ENCODE results near the gene MESP1. TPM values are rescaled to one million over a fixed set of nuclear protein-coding genes. Genes with fewer than 3 reads are reported as not detected.

MESP1 gene
- polyA plus RNA-seq, 1 donor from 2014 or later: 4.8 TPM

DNA sequence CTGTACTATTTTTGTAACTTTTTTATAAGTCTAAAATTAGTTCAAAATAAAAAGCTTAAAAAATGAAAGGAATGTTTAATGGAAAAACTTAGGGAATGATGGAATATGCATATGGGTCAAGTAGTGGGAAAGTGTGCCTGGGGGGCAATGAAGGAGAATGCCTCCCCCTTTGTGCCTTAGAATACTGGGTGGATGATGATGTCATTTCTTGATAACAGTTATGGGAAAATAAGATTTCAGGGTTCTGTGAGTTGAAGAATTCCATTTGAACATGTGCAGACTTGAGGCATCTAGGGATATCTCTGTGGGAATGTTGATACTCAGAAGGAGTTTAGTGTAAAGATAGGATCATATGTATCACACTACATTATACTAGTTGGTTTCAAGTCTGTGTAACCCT is 46.6 kb downstream of the MESP1 start:
- no peaks in the 10 kb centered on the region for H3K9me3 ChIP-seq (ENCODE audit: low read length)
- no peaks in the 10 kb centered on the region for H4K20me1 ChIP-seq (ENCODE audit: insufficient read depth)
- no peak overlapping the region for H3K4me2 ChIP-seq (ENCODE audit: low read length)
- H3K27ac ChIP-seq (ENCODE audit: low read length): no peak overlapping the region
- no peaks in the 10 kb centered on the region for H3K9me2 ChIP-seq (ENCODE audit: insufficient read depth, low read length)
- H3K4me3 ChIP-seq (ENCODE audit: low read length): no peak overlapping the region
- TF ChIP-seq TAF1 (IDR thresholded peaks at IDR 0.05; ENCODE audit: low read depth): no peak
- TF ChIP-seq SMC3 (conservative IDR thresholded peaks at IDR 0.05; ENCODE audit: poor library complexity): no peak
- no peak for TF ChIP-seq MXI1 (conservative IDR thresholded peaks at IDR 0.05; ENCODE audit: poor library complexity, severe bottlenecking)
- TF ChIP-seq RAD21 (conservative IDR thresholded peaks at IDR 0.05): no peak
- TF ChIP-seq, protein P1, sequence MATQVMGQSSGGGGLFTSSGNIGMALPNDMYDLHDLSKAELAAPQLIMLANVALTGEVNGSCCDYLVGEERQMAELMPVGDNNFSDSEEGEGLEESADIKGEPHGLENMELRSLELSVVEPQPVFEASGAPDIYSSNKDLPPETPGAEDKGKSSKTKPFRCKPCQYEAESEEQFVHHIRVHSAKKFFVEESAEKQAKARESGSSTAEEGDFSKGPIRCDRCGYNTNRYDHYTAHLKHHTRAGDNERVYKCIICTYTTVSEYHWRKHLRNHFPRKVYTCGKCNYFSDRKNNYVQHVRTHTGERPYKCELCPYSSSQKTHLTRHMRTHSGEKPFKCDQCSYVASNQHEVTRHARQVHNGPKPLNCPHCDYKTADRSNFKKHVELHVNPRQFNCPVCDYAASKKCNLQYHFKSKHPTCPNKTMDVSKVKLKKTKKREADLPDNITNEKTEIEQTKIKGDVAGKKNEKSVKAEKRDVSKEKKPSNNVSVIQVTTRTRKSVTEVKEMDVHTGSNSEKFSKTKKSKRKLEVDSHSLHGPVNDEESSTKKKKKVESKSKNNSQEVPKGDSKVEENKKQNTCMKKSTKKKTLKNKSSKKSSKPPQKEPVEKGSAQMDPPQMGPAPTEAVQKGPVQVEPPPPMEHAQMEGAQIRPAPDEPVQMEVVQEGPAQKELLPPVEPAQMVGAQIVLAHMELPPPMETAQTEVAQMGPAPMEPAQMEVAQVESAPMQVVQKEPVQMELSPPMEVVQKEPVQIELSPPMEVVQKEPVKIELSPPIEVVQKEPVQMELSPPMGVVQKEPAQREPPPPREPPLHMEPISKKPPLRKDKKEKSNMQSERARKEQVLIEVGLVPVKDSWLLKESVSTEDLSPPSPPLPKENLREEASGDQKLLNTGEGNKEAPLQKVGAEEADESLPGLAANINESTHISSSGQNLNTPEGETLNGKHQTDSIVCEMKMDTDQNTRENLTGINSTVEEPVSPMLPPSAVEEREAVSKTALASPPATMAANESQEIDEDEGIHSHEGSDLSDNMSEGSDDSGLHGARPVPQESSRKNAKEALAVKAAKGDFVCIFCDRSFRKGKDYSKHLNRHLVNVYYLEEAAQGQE (IDR thresholded peaks at IDR 0.05; ENCODE audit: borderline replicate concordance): no peak
- TF ChIP-seq EP300 (conservative IDR thresholded peaks at IDR 0.05; ENCODE audit: poor library complexity, severe bottlenecking): no peak
- TF ChIP-seq POLR2AphosphoS5 (IDR thresholded peaks at IDR 0.05): no peak
- no peak for TF ChIP-seq EZH2 (IDR thresholded peaks at IDR 0.05; ENCODE audit: borderline replicate concordance, insufficient read depth, low read length, poor library complexity, severe bottlenecking)
- TF ChIP-seq, protein P2, sequence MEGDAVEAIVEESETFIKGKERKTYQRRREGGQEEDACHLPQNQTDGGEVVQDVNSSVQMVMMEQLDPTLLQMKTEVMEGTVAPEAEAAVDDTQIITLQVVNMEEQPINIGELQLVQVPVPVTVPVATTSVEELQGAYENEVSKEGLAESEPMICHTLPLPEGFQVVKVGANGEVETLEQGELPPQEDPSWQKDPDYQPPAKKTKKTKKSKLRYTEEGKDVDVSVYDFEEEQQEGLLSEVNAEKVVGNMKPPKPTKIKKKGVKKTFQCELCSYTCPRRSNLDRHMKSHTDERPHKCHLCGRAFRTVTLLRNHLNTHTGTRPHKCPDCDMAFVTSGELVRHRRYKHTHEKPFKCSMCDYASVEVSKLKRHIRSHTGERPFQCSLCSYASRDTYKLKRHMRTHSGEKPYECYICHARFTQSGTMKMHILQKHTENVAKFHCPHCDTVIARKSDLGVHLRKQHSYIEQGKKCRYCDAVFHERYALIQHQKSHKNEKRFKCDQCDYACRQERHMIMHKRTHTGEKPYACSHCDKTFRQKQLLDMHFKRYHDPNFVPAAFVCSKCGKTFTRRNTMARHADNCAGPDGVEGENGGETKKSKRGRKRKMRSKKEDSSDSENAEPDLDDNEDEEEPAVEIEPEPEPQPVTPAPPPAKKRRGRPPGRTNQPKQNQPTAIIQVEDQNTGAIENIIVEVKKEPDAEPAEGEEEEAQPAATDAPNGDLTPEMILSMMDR (IDR thresholded peaks at IDR 0.05; ENCODE audit: poor library complexity, severe bottlenecking): no peak
- H3K27me3 ChIP-seq (ENCODE audit: insufficient read depth, low read depth, low read length): no peaks in the 10 kb centered on the region
- no peaks in the 10 kb centered on the region for H3K79me2 ChIP-seq (replicated peaks; ENCODE audit: insufficient read depth, low read length)
- no peaks in the 10 kb centered on the region for H3F3A ChIP-seq (ENCODE audit: insufficient read depth, low read length, poor library complexity, severe bottlenecking)
- no peak overlapping the region for H3K9ac ChIP-seq (ENCODE audit: low read length)
- no peaks in the 10 kb centered on the region for H3K36me3 ChIP-seq (ENCODE audit: insufficient read depth, low read length)
- H2AFZ ChIP-seq (ENCODE audit: low read depth, low read length): no peak overlapping the region

Small RNA genes lying within 50 kb of the gene (small RNA-seq; reads per million reads assigned to genes)
- 0.03 to 0.33 (median 0.06) reads per million in 3 experiments for gene RNU6-132P

Other genes starting within 250 kb of the MESP1 start
- gene TICRR, start 175.8 kb downstream of the MESP1 start, polyA plus RNA-seq: 0.06 and 0.36 TPM in 2 replicates
- 5.2 and 5.6 TPM in 2 replicates for gene KIF7, start 95.8 kb downstream of the MESP1 start, polyA plus RNA-seq
- 0.08 TPM in 1 of 2 replicates, not detected in the other for gene PLIN1, start 71.9 kb downstream of the MESP1 start, polyA plus RNA-seq
- 13.6 and 18.1 TPM in 2 replicates for gene PEX11A, start 60.5 kb downstream of the MESP1 start, polyA plus RNA-seq
- 0.41 TPM in 1 of 2 replicates, not detected in the other for gene WDR93, start 60.4 kb downstream of the MESP1 start, polyA plus RNA-seq
- not detected in 2 replicates for gene MESP2, start 25.1 kb upstream of the MESP1 start, polyA plus RNA-seq
- gene ANPEP, start 63.6 kb upstream of the MESP1 start, polyA plus RNA-seq: not detected in 2 replicates
- 47.6 and 60.5 TPM in 2 replicates for gene AP3S2, start 142.7 kb upstream of the MESP1 start, polyA plus RNA-seq
- 2.7 and 3.5 TPM in 2 replicates for gene ARPIN, start 161.7 kb upstream of the MESP1 start, polyA plus RNA-seq

Measured in neural cell (in vitro differentiated cells).